SHP77 treated with DMSO at 0.1 percent for 48 hours (cell line): Measurements from ENCODE around the gene USO1.
"Not testable (repeated sequence)": the region's sequence is repeated elsewhere in the genome, so short reads cannot be mapped to it uniquely, and the experiment has no call there.

Experiments
- DNase-seq: peaks from one replicate; lab custom pipeline; 2025; lab: John Stamatoyannopoulos, UW

USO1 gene

GRCh38 chr4:75714704-75715103, 9.7 kb upstream of the USO1 start:
- DNase-seq = no peak

- DNase-seq = no peak
Observed at GRCh38 chr4:75715105-75715799, 9.1 kb upstream of the USO1 start.

DNA sequence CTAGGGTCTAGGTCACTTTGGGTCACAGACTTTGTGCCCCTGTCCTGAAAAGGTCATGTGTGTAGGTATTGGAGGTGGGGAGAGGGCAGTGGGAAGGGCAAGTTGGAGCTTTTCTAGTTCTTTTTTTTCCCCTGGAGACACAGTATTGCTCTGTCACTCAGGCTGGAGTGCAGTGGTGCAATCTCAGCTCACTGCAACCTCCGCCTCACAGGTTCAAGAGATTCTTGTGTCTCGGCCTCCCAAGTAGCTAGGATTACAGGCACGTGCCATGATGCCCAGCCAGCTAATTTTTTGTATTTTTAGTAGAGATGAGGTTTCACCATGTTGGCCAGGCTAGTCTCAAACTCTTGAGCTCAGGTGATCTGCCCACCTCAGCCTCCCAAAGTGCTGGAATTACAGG, 8.3 kb upstream of the USO1 start:
- not testable (repeated sequence) for DNase-seq

DNA sequence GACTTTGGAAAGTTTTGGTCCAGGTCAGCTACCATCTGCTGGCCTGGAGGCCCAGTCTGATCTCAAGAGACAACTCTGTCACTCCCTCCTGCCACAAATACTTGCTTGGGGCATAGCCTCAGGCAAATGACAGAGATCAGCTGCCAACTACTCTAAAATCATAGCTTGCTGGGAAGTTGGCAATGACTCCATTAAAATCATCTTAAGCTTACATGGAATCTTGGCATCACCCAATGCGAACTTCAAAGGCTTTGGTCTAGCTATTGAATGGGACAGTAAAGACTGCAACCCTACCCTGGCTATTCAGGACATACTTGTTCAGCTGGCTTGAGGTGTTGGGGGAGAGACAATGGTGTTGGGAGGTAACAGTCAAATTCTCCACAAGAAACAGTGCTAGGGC, 7.0 kb upstream of the USO1 start:
- no peak for DNase-seq

DNA sequence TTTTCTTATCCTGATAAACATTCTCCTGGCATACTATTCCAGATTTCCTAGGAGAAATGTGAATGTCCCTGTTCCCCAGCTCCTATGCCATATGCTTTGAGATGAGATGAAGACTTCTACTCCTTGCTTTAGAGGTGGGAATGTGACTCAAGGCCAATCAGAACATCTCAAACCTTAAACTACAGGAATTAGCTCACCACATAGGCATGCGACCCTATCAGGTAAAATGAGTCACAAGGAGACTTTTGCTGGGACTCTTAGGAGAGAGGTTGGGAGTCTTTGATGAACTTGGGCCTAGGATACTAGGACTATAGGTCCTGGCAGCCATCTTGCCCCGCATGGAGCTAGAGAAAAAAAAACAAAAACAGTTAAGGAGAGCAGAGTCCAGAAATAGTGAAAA, 5.8 kb upstream of the USO1 start:
- DNase-seq = no peak

DNA sequence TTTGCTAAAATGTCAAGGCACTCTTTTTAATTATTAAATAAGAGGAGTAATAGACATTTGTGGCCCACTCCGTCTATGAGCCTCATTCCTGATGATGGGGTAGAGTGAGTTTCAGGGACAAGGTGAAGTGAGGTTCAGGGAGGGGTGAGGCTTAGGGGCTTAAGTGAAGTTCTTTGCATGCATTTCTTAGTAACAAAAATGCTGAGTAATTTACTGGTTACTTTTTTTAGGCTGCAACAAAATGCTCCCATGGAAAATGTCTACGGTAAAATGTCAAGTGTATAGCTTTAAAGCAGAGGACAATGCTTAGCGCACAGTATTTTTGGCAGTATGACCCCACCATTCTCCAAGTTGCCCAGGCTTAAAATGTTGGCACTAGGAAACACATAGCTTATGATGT, 2.0 kb upstream of the USO1 start:
- no peak for DNase-seq

DNA sequence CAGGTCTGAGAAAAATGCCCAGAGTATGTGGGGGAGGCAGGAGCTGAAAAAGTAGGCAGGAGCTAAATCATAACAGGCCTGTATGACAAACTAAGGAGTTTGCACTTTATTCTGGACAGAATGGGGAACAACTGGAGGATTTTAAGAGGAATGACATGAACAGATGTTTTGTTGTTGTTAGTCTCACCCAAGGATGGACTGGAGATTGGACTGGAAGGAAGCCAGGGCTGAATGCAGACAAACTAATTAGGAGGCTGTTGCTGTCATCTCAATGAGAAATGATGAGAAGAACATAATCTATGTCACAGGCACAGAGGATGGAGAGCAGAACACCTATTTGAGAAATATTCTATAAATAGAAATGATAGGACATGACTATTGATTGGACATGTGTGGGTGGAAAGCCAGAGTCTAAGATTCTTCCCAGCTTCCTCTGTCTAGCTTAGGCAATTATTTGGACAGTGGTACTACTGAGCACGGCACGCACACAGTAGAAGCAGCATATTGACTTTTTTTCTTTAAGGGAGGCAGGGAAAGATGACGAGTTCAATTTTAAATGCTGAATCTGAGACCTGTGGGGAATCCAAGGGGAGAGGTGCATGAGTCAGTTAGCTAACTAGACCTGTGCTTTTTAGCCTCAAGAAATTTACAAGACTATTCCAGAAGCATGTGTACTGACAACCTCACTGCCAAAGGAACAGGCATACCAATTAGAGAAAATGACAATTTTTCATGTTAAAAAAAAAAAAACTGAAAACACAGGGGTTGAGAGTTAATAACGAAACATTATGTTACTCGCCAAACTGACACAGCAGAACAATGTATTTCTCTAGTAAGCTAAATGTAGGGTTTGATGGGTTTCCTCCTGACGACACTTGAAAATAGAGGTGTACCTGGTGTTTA, 963 bp upstream of the USO1 start:
- peak; percentile 8 for DNase-seq

DNA sequence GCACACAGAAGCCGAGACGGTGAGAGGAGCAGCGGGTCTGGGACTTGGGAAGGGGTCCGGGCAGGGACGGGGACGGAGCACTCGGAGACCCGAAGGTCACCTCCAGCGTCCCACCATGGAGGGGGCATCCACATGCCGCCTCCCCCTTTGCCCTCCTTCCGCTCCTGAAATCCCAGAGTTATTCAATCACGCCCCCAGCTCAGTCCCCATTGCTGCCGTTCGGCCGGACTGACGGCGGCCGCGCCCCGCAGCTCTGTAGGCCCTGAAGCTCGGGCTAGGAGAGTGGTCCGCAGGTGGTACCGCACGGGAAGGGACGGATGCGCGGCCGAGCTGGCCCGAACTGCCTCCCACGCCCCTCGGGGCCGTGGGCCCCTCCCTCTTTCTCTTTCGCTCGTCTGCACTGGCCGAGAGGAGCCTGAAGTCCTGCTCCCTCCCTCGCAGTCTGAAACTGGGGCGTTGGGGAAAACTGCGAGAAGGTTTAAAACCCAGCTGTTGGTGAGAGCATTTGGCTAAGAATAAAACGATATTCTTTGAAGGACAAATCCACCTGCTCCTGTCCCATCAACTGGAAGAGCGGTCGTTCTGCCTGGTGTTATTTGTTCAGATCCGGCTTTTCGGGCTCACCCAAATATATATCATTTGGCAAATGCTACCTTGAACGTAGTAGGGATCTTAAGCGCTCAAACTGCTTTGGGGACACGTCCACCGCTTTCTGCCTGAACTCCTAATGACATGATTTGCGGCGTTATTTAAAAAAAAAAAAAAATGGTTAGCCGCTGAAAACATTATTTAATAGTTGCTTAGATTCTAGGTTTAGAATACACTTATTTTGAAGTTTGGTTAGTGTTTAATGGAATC, 719 bp downstream of the USO1 start:
- DNase-seq = no peak

GRCh38 chr4:75725942-75726538, 1.7 kb downstream of the USO1 start:
- not testable (repeated sequence) for DNase-seq

- DNase-seq = no peak
Observed at GRCh38 chr4:75726577-75726976, 2.2 kb downstream of the USO1 start.

DNA sequence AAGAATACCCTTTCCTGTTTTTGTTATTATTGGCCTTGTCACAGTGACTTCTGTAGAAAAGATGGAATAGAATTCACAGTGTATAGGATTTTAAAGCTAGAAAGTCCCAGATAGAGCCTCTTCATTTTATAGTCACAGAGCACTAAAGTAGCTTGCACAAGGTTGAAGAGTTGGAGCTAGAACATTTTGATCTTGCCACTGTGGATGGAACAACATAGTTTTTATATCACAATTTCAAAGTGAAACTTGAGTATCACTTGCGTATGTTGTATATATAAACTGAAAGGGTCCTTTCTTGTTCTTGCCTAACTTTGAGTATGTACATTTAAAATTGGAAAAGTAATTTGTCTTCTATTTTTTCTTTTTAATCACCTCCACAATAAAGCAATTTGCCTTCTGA, 2.7 kb downstream of the USO1 start:
- no peak for DNase-seq

- no peak for DNase-seq
Observed at GRCh38 chr4:75729836-75730235, 5.5 kb downstream of the USO1 start.

DNA sequence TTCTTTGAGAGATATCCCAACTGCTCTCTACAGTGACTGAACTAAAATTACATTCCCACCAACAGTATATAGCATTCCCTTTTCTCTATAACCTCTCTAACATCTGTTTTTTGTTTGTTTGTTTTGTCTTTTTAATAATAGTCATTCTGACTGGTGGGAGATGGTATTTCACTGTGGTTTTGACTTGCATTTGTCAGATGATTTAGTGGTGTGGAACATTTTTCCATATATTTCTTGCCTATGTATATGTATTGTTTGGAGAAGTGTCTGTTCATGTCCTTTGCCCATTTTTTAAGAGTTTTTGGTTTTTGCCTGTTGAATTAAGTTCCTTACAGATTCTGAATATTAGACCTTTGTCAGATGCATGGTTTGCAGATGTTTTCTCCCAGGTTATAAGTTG, 9.0 kb downstream of the USO1 start:
- no peak for DNase-seq

GRCh38 chr4:75735525-75735924, 11.1 kb downstream of the USO1 start:
- DNase-seq = no peak

- no peak for DNase-seq
Observed at GRCh38 chr4:75736862-75737261, 12.5 kb downstream of the USO1 start.

DNA sequence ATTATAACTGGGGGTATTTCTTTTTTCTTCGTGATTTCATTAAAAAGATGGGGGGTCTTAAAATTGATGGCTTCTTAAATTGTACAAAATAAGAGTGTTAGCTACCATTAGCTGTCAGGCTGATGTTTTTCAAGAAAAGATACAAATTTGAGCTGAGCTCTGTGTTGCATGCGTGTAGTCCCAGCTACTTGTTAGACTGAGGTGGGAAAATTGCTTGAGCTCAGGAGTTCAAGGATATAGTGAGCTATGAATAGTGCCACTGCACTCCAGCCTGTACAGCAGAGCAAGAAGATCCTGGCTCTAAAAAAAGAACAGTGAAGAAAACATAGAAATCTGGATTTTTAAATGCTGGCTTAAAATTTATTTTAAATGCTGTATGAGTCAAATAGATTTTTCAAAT, 13.0 kb downstream of the USO1 start:
- no peak for DNase-seq

- no peak for DNase-seq
Observed at GRCh38 chr4:75741027-75741426, 16.6 kb downstream of the USO1 start.

- no peak for DNase-seq
Observed at GRCh38 chr4:75742451-75742850, 18.1 kb downstream of the USO1 start.

DNA sequence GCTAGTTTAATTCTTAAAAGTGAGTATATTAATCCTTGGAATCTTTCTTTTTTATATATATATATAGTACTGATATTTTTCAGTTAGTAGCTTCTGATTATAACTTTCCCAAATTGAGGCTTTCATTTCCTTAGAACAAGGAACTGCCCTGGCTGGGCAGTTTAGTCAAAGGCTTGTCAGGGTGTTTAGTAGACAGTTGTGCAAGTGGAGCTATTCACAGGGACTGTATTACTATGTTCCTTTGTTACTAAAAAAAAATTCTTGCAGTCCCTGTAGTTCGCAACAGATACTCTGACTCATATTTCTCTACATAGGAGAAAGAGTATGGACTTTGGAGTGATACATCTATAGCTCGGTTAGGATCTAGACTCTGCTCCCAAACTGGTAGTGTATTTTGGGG, 20.8 kb downstream of the USO1 start:
- no peak for DNase-seq

- no peak for DNase-seq
Observed at GRCh38 chr4:75745721-75746199, 21.4 kb downstream of the USO1 start.

DNA sequence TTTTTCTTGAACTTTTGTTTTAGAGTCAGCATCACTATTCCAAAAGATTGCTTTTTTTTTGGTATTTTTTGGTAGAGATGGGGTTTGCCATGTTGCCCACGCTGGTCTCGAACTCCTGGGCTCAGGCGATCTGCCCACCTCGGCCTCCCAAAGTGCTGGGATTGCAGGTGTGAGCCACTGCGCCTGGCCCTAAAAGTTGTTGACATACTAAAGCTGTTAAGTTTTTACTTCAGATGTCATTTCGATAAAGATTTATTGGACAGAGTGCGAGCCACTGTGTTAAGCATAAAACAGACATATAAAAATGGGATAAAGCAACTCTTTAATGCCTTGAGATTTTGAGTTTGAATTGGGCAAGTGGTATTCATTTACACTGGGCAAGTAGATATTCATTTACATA, 28.3 kb downstream of the USO1 start:
- DNase-seq = no peak

- DNase-seq = no peak
Observed at GRCh38 chr4:75769036-75769435, 44.7 kb downstream of the USO1 start.
